HepG2 (cell line): Measurements from ENCODE around the gene FXR2. TPM values are rescaled to one million over a fixed set of nuclear protein-coding genes. Genes with fewer than 3 reads are reported as not detected.

ENCODE experiments used
- AGO2 ChIP-seq: fragments of 200-400 bp; formaldehyde crosslinking; optimal IDR thresholded peaks from 2 replicates; pipeline ENCODE3; 2017; ENCODE audit warnings: mild to moderate bottlenecking, low read depth, low read length, moderate library complexity
- ARNTL ChIP-seq: sonication (generic); formaldehyde crosslinking; IDR thresholded peaks from 2 replicates; pipeline ENCODE4 v1.4.0; 2020; ENCODE audit warnings: mild to moderate bottlenecking, missing genetic modification reagents
- CHD2 ChIP-seq: IDR thresholded peaks from 2 replicates; pipeline ENCODE4 v1.6.1; 2011; ENCODE audit warnings: low read depth, low read length, improper control_type of control experiment
- DBP ChIP-seq: sonication (generic); formaldehyde crosslinking; IDR thresholded peaks from 2 replicates; pipeline ENCODE4 v1.4.0; 2020; ENCODE audit warnings: missing genetic modification reagents; ENCODE audit errors: not compliant biosample characterization
- FOSL1 ChIP-seq: sonication (generic); formaldehyde crosslinking; IDR thresholded peaks from 2 replicates; pipeline ENCODE4 v1.9.0; 2021; ENCODE audit warnings: missing genetic modification reagents, borderline replicate concordance
- FOXM1 ChIP-seq: sonication (generic); formaldehyde crosslinking; IDR thresholded peaks from 2 replicates; pipeline ENCODE4 v1.5.0; 2020; ENCODE audit warnings: missing genetic modification reagents
- GABPB1 ChIP-seq: IDR thresholded peaks from 2 replicates; pipeline ENCODE4 v1.6.1; 2016; ENCODE audit warnings: mild to moderate bottlenecking, missing genetic modification reagents, moderate library complexity, missing compliant biosample characterization
- GMEB1 ChIP-seq: sonication (generic); formaldehyde crosslinking; IDR thresholded peaks from 2 replicates; pipeline ENCODE4 v1.5.1; 2020; ENCODE audit warnings: missing genetic modification reagents, mild to moderate bottlenecking, borderline replicate concordance
- HDAC2 ChIP-seq: sonication (generic); formaldehyde crosslinking; IDR thresholded peaks from 2 replicates; pipeline ENCODE4 v1.4.0; 2020; ENCODE audit warnings: missing genetic modification reagents
- HNF4A ChIP-seq: sonication (generic); formaldehyde crosslinking; IDR thresholded peaks from 2 replicates; pipeline ENCODE4 v1.4.0; 2020; ENCODE audit warnings: missing genetic modification reagents
- MTERF4 ChIP-seq: sonication (generic); formaldehyde crosslinking; IDR thresholded peaks from 2 replicates; pipeline ENCODE4 v1.8.0; 2023; ENCODE audit warnings: mild to moderate bottlenecking, missing genetic modification reagents
- MTF2 ChIP-seq: sonication (generic); formaldehyde crosslinking; IDR thresholded peaks from 2 replicates; pipeline ENCODE4 v1.5.0; 2020; ENCODE audit warnings: missing genetic modification reagents, borderline replicate concordance
- NR2F6 ChIP-seq, 2 experiments: IDR thresholded peaks; 2 replicates each; pipeline ENCODE4 v1.6.1; 2016; ENCODE audit warnings: antibody characterized with exemption in 1 of 2, mild to moderate bottlenecking in 1 of 2
- POLR2AphosphoS5 ChIP-seq: IDR thresholded peaks from 2 replicates; pipeline ENCODE4 v1.6.1; 2012; ENCODE audit warnings: low read depth, low read length
- POLR2G ChIP-seq: fragments of 200-400 bp; formaldehyde crosslinking; IDR thresholded peaks from 2 replicates; pipeline ENCODE4 v1.6.1; 2018; ENCODE audit warnings: mild to moderate bottlenecking, low read depth, low read length, moderate library complexity
- RFX1 ChIP-seq: fragments of 450-650 bp; IDR thresholded peaks from 2 replicates; pipeline ENCODE4 v1.6.1; 2017
- RFXANK ChIP-seq: IDR thresholded peaks from 2 replicates; pipeline ENCODE4 v1.6.1; 2016
- RXRB ChIP-seq: IDR thresholded peaks from 2 replicates; pipeline ENCODE4 v1.6.1; 2016; ENCODE audit warnings: borderline replicate concordance, missing genetic modification reagents, missing compliant biosample characterization
- SOX5 ChIP-seq: IDR thresholded peaks from 2 replicates; pipeline ENCODE4 v1.6.1; 2016; ENCODE audit warnings: borderline replicate concordance
- SP2 ChIP-seq: sonication (generic); formaldehyde crosslinking; IDR thresholded peaks from 2 replicates; pipeline ENCODE4 v1.5.1; 2020; ENCODE audit warnings: mild to moderate bottlenecking, missing genetic modification reagents
- SSRP1 ChIP-seq: IDR thresholded peaks from 2 replicates; pipeline ENCODE4 v1.6.1; 2016; ENCODE audit warnings: control low read depth
- TAF1 ChIP-seq: sonication (generic); formaldehyde crosslinking; IDR thresholded peaks from 2 replicates; pipeline ENCODE4 v1.4.0; 2020; ENCODE audit warnings: missing genetic modification reagents
- ZEB1 ChIP-seq: IDR thresholded peaks from 2 replicates; pipeline ENCODE4 v1.6.1; 2012; ENCODE audit warnings: mild to moderate bottlenecking, low read depth, inconsistent platforms; ENCODE audit not compliant: insufficient replicate concordance
- ZNF225 ChIP-seq: sonication (generic); formaldehyde crosslinking; IDR thresholded peaks from 2 replicates; pipeline ENCODE4 v1.4.0; 2020; ENCODE audit warnings: mild to moderate bottlenecking, missing genetic modification reagents
- ZNF367 ChIP-seq: sonication (generic); formaldehyde crosslinking; IDR thresholded peaks from 2 replicates; pipeline ENCODE4 v1.4.0; 2020; ENCODE audit warnings: missing genetic modification reagents, borderline replicate concordance
- ZNF446 ChIP-seq: sonication (generic); formaldehyde crosslinking; IDR thresholded peaks from 2 replicates; pipeline ENCODE4 v1.5.0; 2020; ENCODE audit warnings: mild to moderate bottlenecking, missing genetic modification reagents
- ZNF451 ChIP-seq: sonication (generic); formaldehyde crosslinking; IDR thresholded peaks from 2 replicates; pipeline ENCODE4 v1.5.0; 2020; ENCODE audit warnings: mild to moderate bottlenecking, missing genetic modification reagents
- ZNF501 ChIP-seq: sonication (generic); formaldehyde crosslinking; IDR thresholded peaks from 2 replicates; pipeline ENCODE4 v1.5.1; 2020; ENCODE audit warnings: mild to moderate bottlenecking, moderate library complexity, missing genetic modification reagents
- ZNF547 ChIP-seq: sonication (generic); formaldehyde crosslinking; IDR thresholded peaks from 2 replicates; pipeline ENCODE4 v1.5.1; 2020; ENCODE audit warnings: mild to moderate bottlenecking, missing genetic modification reagents
- ZNF788 ChIP-seq: sonication (generic); formaldehyde crosslinking; IDR thresholded peaks from 2 replicates; pipeline ENCODE4 v1.5.0; 2020; ENCODE audit warnings: mild to moderate bottlenecking, missing genetic modification reagents, borderline replicate concordance
- polyA plus RNA-seq, 8 experiments: library from polyadenylated mRNA; depleted of rRNA in 3 of 8; stranded (reverse) in 7 of 8; unstranded in 1 of 8; fragments of >200 nt; fragmentation: Illumina TruSeq in 4 of 8; extraction: Trizol in 4 of 8; gene quantifications; 2 replicates each; pipeline versions ENCODE4 v1.2.1 to v1.2.3, GENCODE V29; 2011 to 2016; ENCODE audit warnings: low read depth in 4 of 8, missing spikeins in 1 of 8, mixed read lengths in 1 of 8; ENCODE audit not compliant: insufficient read depth in 1 of 8
- total RNA-seq, 5 experiments: library from RNA; depleted of rRNA; stranded (reverse); fragments of >200 nt; fragmentation: Illumina TruSeq; extraction: Trizol; gene quantifications; 2 replicates each; pipeline ENCODE4 v1.2.3, GENCODE V29; 2016; ENCODE audit warnings: low read depth in 1 of 5

The FXR2 gene
- total and polyA plus RNA-seq, 2 of the 13 experiments (the other 11 are each of a cell fraction or from before 2014, with no cell fraction given): 20.9 to 24.4 TPM

- TF ChIP-seq SP2 (CRISPR knock-in tag): no peak; the same call in 1 of the 2 replicates
- TF ChIP-seq MTF2: no peak
- peak; percentile 27; the same call in 1 of the 2 replicates for TF ChIP-seq HNF4A (CRISPR knock-in tag)
- 0 out of 2 replicates have a peak, but pooled peaks have one; percentile 65 for TF ChIP-seq ZNF446 (CRISPR knock-in tag)
- TF ChIP-seq ZEB1: no peak
- TF ChIP-seq GMEB1 (CRISPR knock-in tag): peak; percentile 56
- TF ChIP-seq RXRB (CRISPR knock-in tag): peak; percentile 58; the same call in 1 of the 2 replicates
- TF ChIP-seq FOXM1 (CRISPR knock-in tag): no peak
- TF ChIP-seq FOSL1 (CRISPR knock-in tag): 0 out of 2 replicates have a peak, but pooled peaks have one; percentile 28
- peak; percentile 53; the same call in 1 of the 2 replicates for TF ChIP-seq ARNTL (CRISPR knock-in tag)
- peak; percentile 85; the same call in 1 of the 2 replicates for TF ChIP-seq MTERF4 (CRISPR knock-in tag)
- TF ChIP-seq SSRP1 (CRISPR knock-in tag): no peak
- TF ChIP-seq RFX1: no peak
- TF ChIP-seq NR2F6 (IDR thresholded peaks at IDR 0.05): no peak
- peak; percentile 25; the same call in 1 of the 2 replicates for TF ChIP-seq NR2F6 (CRISPR knock-in tag; IDR thresholded peaks at IDR 0.05)
- TF ChIP-seq DBP (CRISPR knock-in tag): no peak
- TF ChIP-seq CHD2: peak; percentile 47; the same call in 1 of the 2 replicates
- no peak for TF ChIP-seq RFXANK (CRISPR knock-in tag)
- TF ChIP-seq TAF1 (CRISPR knock-in tag): 0 out of 2 replicates have a peak, but pooled peaks have one; percentile 37
- TF ChIP-seq ZNF788 (CRISPR knock-in tag): peak; percentile 78; the same call in 1 of the 2 replicates
- TF ChIP-seq POLR2AphosphoS5: peak; percentile 59
- TF ChIP-seq ZNF367 (CRISPR knock-in tag): peak; percentile 95
- TF ChIP-seq HDAC2: peak; percentile 46
- TF ChIP-seq AGO2: peak; percentile 97
- TF ChIP-seq ZNF451 (CRISPR knock-in tag): peak; percentile 88
- peak; percentile 66; the same call in 1 of the 2 replicates for TF ChIP-seq ZNF547
- TF ChIP-seq ZNF501: peak; percentile 36; the same call in 1 of the 2 replicates
- TF ChIP-seq GABPB1 (CRISPR knock-in tag): peak; percentile 92
- peak; percentile 44 for TF ChIP-seq POLR2G
- TF ChIP-seq SOX5 (CRISPR knock-in tag): peak; percentile 67; the same call in 1 of the 2 replicates
- peak; percentile 23; the same call in 1 of the 2 replicates for TF ChIP-seq ZNF225 (CRISPR knock-in tag)
Observed at GRCh38 chr17:7573324-7574080, 41.2 kb downstream of the FXR2 start (continued).
